SK-N-SH (cell line): ENCODE measurements around the gene TMEM44.

Experiments
- EP300 ChIP-seq, 2 experiments: IDR thresholded peaks; 2 replicates each; pipeline versions ENCODE4 v1.4.0 to v1.6.1; 2012; ENCODE audit warnings: borderline replicate concordance in 1 of 2, low read depth in 1 of 2, low read length in 1 of 2
- GATA2 ChIP-seq: sonication (generic); formaldehyde crosslinking; IDR thresholded peaks from 2 replicates; pipeline ENCODE4 v1.5.0; 2020; ENCODE audit warnings: mild to moderate bottlenecking, missing genetic modification reagents
- NFIC ChIP-seq: IDR thresholded peaks from 2 replicates; pipeline ENCODE4 v1.4.0; 2012; ENCODE audit warnings: borderline replicate concordance
- TF ChIP-seq, protein P1 (sequence below): IDR thresholded peaks from 2 replicates; pipeline ENCODE4 v1.4.0; 2012; ENCODE audit warnings: low read depth, borderline replicate concordance
- TF ChIP-seq, protein P2 (sequence below): IDR thresholded peaks from 2 replicates; pipeline ENCODE4 v1.6.1; 2012; ENCODE audit warnings: mild to moderate bottlenecking, low read depth, low read length, moderate library complexity
- TF ChIP-seq, protein P3 (sequence below): fragments of 200-600 bp; sonication (generic); IDR thresholded peaks from 2 replicates; pipeline ENCODE4 v1.6.1; 2017; ENCODE audit warnings: antibody characterized with exemption, mild to moderate bottlenecking, moderate library complexity

DNA sequence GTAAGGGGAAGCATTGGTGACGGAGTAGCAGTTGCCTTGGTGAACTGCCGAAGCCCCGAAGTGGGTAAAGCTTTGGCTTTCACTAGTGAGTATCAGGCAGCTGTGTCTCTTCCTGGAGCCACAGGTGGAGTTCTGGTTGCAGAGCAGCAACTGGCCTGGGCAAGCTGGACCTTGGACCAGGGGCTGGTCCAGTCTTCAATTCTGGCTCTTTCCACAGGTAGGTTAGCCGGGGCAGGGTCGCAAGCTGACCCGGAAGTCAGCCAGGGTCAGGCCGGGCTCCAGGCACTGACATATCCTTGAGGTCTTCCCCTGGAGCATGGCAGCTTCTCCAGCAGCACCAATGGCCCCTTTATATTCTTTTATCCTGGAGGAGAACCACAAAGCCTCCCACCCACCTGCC is 73.2 kb downstream of the TMEM44 start:
- TF ChIP-seq GATA2 (no peak), NFIC (no peak), EP300 (IDR thresholded peaks at IDR 0.05; ENCODE audit: borderline replicate concordance in 1 of 2, low read depth in 1 of 2, low read length in 1 of 2) (no peak)
- TF ChIP-seq, protein P1, sequence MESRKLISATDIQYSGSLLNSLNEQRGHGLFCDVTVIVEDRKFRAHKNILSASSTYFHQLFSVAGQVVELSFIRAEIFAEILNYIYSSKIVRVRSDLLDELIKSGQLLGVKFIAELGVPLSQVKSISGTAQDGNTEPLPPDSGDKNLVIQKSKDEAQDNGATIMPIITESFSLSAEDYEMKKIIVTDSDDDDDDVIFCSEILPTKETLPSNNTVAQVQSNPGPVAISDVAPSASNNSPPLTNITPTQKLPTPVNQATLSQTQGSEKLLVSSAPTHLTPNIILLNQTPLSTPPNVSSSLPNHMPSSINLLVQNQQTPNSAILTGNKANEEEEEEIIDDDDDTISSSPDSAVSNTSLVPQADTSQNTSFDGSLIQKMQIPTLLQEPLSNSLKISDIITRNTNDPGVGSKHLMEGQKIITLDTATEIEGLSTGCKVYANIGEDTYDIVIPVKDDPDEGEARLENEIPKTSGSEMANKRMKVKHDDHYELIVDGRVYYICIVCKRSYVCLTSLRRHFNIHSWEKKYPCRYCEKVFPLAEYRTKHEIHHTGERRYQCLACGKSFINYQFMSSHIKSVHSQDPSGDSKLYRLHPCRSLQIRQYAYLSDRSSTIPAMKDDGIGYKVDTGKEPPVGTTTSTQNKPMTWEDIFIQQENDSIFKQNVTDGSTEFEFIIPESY: no peak
- TF ChIP-seq, protein P2, sequence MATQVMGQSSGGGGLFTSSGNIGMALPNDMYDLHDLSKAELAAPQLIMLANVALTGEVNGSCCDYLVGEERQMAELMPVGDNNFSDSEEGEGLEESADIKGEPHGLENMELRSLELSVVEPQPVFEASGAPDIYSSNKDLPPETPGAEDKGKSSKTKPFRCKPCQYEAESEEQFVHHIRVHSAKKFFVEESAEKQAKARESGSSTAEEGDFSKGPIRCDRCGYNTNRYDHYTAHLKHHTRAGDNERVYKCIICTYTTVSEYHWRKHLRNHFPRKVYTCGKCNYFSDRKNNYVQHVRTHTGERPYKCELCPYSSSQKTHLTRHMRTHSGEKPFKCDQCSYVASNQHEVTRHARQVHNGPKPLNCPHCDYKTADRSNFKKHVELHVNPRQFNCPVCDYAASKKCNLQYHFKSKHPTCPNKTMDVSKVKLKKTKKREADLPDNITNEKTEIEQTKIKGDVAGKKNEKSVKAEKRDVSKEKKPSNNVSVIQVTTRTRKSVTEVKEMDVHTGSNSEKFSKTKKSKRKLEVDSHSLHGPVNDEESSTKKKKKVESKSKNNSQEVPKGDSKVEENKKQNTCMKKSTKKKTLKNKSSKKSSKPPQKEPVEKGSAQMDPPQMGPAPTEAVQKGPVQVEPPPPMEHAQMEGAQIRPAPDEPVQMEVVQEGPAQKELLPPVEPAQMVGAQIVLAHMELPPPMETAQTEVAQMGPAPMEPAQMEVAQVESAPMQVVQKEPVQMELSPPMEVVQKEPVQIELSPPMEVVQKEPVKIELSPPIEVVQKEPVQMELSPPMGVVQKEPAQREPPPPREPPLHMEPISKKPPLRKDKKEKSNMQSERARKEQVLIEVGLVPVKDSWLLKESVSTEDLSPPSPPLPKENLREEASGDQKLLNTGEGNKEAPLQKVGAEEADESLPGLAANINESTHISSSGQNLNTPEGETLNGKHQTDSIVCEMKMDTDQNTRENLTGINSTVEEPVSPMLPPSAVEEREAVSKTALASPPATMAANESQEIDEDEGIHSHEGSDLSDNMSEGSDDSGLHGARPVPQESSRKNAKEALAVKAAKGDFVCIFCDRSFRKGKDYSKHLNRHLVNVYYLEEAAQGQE: no peak
- TF ChIP-seq, protein P3, sequence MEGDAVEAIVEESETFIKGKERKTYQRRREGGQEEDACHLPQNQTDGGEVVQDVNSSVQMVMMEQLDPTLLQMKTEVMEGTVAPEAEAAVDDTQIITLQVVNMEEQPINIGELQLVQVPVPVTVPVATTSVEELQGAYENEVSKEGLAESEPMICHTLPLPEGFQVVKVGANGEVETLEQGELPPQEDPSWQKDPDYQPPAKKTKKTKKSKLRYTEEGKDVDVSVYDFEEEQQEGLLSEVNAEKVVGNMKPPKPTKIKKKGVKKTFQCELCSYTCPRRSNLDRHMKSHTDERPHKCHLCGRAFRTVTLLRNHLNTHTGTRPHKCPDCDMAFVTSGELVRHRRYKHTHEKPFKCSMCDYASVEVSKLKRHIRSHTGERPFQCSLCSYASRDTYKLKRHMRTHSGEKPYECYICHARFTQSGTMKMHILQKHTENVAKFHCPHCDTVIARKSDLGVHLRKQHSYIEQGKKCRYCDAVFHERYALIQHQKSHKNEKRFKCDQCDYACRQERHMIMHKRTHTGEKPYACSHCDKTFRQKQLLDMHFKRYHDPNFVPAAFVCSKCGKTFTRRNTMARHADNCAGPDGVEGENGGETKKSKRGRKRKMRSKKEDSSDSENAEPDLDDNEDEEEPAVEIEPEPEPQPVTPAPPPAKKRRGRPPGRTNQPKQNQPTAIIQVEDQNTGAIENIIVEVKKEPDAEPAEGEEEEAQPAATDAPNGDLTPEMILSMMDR: no peak
